Erythroblast (primary cell): ENCODE measurements around the gene MN1.

Source experiments
- GATA1 ChIP-seq: IDR thresholded peaks from 2 replicates; pipeline ENCODE4 v1.6.1; 2011; ENCODE audit warnings: low read depth, mild to moderate bottlenecking, control low read depth, low read length, moderate library complexity
- POLR2A ChIP-seq: IDR thresholded peaks from 2 replicates; pipeline ENCODE4 v1.6.1; 2011; ENCODE audit warnings: mild to moderate bottlenecking, low read length

DNA sequence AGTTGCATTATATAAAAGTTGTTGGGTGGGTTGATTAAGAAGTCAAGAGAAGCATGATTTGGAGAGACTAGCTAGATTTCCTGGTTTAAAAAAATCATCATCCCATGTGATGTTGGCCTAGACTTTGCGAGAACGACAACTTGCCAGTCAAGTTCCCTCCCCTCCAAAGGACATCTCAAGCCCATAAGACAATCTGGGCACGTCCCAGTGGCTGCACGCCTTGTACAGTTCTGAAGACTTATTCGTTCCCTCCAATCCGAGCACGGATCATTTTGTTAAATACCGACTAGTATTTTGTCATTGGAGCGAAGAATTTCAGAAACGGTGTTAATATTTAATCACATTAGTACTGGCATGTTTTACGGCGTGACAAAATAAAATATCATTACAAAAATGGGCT is 8.0 kb downstream of the MN1 start:
- TF ChIP-seq POLR2A (no peak), GATA1 (no peak)
